Stomach (tissue), 4 donors: Measurements from ENCODE around the gene C13orf42.

Experiments used
- CTCF ChIP-seq, 7 experiments: fragments of 450-650 bp in 4 of 7; fragments of 200-600 bp in 3 of 7; sonication (generic) in 3 of 7; IDR thresholded peaks; one replicate each; pipeline ENCODE4 v1.5.1; 2016 to 2019; ENCODE audit warnings: antibody characterized with exemption in 7 of 7, control low read depth in 2 of 7, mild to moderate bottlenecking in 1 of 7
- POLR2A ChIP-seq, 4 donors: fragments of 450-650 bp; IDR thresholded peaks; one replicate each; pipeline ENCODE4 v1.6.1; 2016; ENCODE audit warnings: antibody characterized with exemption in 4 of 4, control low read depth in 2 of 4, mild to moderate bottlenecking in 1 of 4, moderate library complexity in 1 of 4
- POLR2AphosphoS5 ChIP-seq, 3 donors: sonication (generic); formaldehyde crosslinking; IDR thresholded peaks; one replicate each; pipeline ENCODE4 v1.6.1; 2016; ENCODE audit warnings: antibody characterized with exemption in 3 of 3

- TF ChIP-seq POLR2A (IDR thresholded peaks at IDR 0.05) (no peak), CTCF (IDR thresholded peaks at IDR 0.05) (no peak), POLR2AphosphoS5 (IDR thresholded peaks at IDR 0.05) (no peak)
Observed at GRCh38 chr13:51063909-51064308, 47.2 kb downstream of the C13orf42 start.
